Amygdala (tissue), 56 donors: Measurements from ENCODE around the gene CERS5.
"Not testable (repeated sequence)": the region's sequence is repeated elsewhere in the genome, so short reads cannot be mapped to it uniquely, and the experiment has no call there.

Source experiments
- DNase-seq, 56 donors: peaks; one replicate each; lab custom pipeline; 2025; lab: John Stamatoyannopoulos, UW

The CERS5 gene

GRCh38 chr12:50187084-50187900 is 20.1 kb upstream of the CERS5 start:
- DNase-seq = peak in 1 of 56 donors; percentile 4

- DNase-seq = no peak
These were observed 19.5 kb upstream of the CERS5 start for GRCh38 chr12:50186681-50187080.

- peak in 2 of 56 donors; percentile 3 to 9 for DNase-seq
These were observed 18.9 kb upstream of the CERS5 start for GRCh38 chr12:50185970-50186663.

GRCh38 chr12:50185301-50185895 is 18.2 kb upstream of the CERS5 start:
- no peak for DNase-seq

GRCh38 chr12:50184261-50184660 is 17.1 kb upstream of the CERS5 start:
- DNase-seq = no peak

- DNase-seq = no peak
These were observed 15.3 kb upstream of the CERS5 start for GRCh38 chr12:50182461-50182860.

GRCh38 chr12:50181691-50182090 is 14.5 kb upstream of the CERS5 start:
- DNase-seq = no peak

- DNase-seq = no peak
These were observed 8.5 kb upstream of the CERS5 start for GRCh38 chr12:50175716-50176026.

GRCh38 chr12:50174971-50175715 is 8.0 kb upstream of the CERS5 start:
- DNase-seq = peak in 3 of 56 donors; percentile 3 to 65 (median 4)

- DNase-seq = peak in 10 of 56 donors; percentile 22 to 64 (median 42)
These were observed 445 bp downstream of the CERS5 start for GRCh38 chr12:50166799-50167048.

- DNase-seq = no peak
These were observed 2.2 kb downstream of the CERS5 start for GRCh38 chr12:50164963-50165362.

GRCh38 chr12:50162230-50162629 is 4.9 kb downstream of the CERS5 start:
- no peak for DNase-seq

- no peak for DNase-seq
These were observed 6.5 kb downstream of the CERS5 start for GRCh38 chr12:50160643-50161042.

GRCh38 chr12:50157259-50157658 is 9.9 kb downstream of the CERS5 start:
- DNase-seq = no peak

- no peak for DNase-seq
These were observed 10.5 kb downstream of the CERS5 start for GRCh38 chr12:50156641-50157040.

GRCh38 chr12:50154947-50155346 is 12.2 kb downstream of the CERS5 start:
- not testable (repeated sequence) for DNase-seq

- DNase-seq = no peak
These were observed 16.0 kb downstream of the CERS5 start for GRCh38 chr12:50151047-50151687.

GRCh38 chr12:50149311-50149710 is 17.9 kb downstream of the CERS5 start:
- DNase-seq = no peak

GRCh38 chr12:50148011-50148410 is 19.2 kb downstream of the CERS5 start:
- DNase-seq = not testable (repeated sequence)

GRCh38 chr12:50147281-50147680 is 19.9 kb downstream of the CERS5 start:
- DNase-seq = no peak

- DNase-seq = no peak
These were observed 21.7 kb downstream of the CERS5 start for GRCh38 chr12:50145439-50145838.
